Upper lobe of left lung (tissue), 4 donors: ENCODE measurements around the gene PDF.

Experiments used
- POLR2A ChIP-seq, 4 donors: fragments of 450-650 bp; IDR thresholded peaks; one replicate each; pipeline ENCODE4 v1.5.1; 2016 to 2017; ENCODE audit warnings: antibody characterized with exemption in 4 of 4, mild to moderate bottlenecking in 2 of 4
- POLR2AphosphoS5 ChIP-seq, 2 donors: sonication (generic); formaldehyde crosslinking; IDR thresholded peaks; one replicate each; pipeline ENCODE4 v1.5.1; 2017; ENCODE audit warnings: antibody characterized with exemption in 2 of 2

- no peak for TF ChIP-seq POLR2AphosphoS5 (IDR thresholded peaks at IDR 0.05)
- no peak for TF ChIP-seq POLR2A (IDR thresholded peaks at IDR 0.05)
These were observed 42.6 kb upstream of the PDF start for GRCh38 chr16:69373019-69373418.
